OCI-LY3 (cell line): ENCODE measurements around the gene KRT6A.
"Not testable (repeated sequence)": the region's sequence is repeated elsewhere in the genome, so short reads cannot be mapped to it uniquely, and the experiment has no call there.

Experiments used
- H2AFZ ChIP-seq: fragments of 200-600, 300-600 bp; shearing (Covaris generic); 2 replicates; pipeline ENCODE4 v1.6.0; 2014; ENCODE audit warnings: antibody characterized with exemption, low read depth, low read length
- H3K27ac ChIP-seq: fragments of 200-600, 300-600 bp; sonication (generic); 2 replicates; pipeline ENCODE4 v1.5.1; 2014; ENCODE audit warnings: mild to moderate bottlenecking, low read length, moderate library complexity, mixed read lengths
- H3K27me3 ChIP-seq: fragments of 200-600, 300-600 bp; sonication (generic); 2 replicates; pipeline ENCODE4 v1.6.1; 2014; ENCODE audit warnings: low read depth, low read length, mixed read lengths
- H3K36me3 ChIP-seq: fragments of 200-600, 300-600 bp; sonication (generic); replicated peaks from 2 replicates; pipeline ENCODE3; 2014; ENCODE audit warnings: low read depth, low read length, mixed read lengths
- H3K4me1 ChIP-seq: fragments of 300-600, 200-600 bp; sonication (generic); 2 replicates; pipeline ENCODE4 v1.6.1; 2014; ENCODE audit warnings: low read length, mixed read lengths
- H3K4me2 ChIP-seq: fragments of 200-600, 300-600 bp; sonication (generic); 2 replicates; pipeline ENCODE4 v1.6.1; 2014; ENCODE audit warnings: low read length, mixed read lengths
- H3K4me3 ChIP-seq: fragments of 300-600, 200-600 bp; sonication (generic); 2 replicates; pipeline ENCODE4 v1.5.1; 2014; ENCODE audit warnings: antibody characterized with exemption, mild to moderate bottlenecking, low read length, moderate library complexity
- H3K79me2 ChIP-seq: fragments of 300-600, 200-600 bp; shearing (Covaris generic); 2 replicates; pipeline ENCODE4 v1.6.1; 2014; ENCODE audit warnings: mild to moderate bottlenecking, low read length, mixed read lengths
- H3K9ac ChIP-seq: fragments of 300-600, 200-600 bp; shearing (Covaris generic); 2 replicates; pipeline ENCODE4 v1.6.0; 2014; ENCODE audit warnings: mild to moderate bottlenecking, low read length, moderate library complexity
- H3K9me3 ChIP-seq: fragments of 200-600, 300-600 bp; shearing (Covaris generic); 2 replicates; pipeline ENCODE4 v1.6.1; 2014; ENCODE audit warnings: low read length, mixed read lengths; ENCODE audit not compliant: insufficient read depth
- H4K20me1 ChIP-seq: fragments of 200-600, 300-600 bp; sonication (generic); 2 replicates; pipeline ENCODE4 v1.6.1; 2016; ENCODE audit warnings: low read length, mixed read lengths; ENCODE audit not compliant: insufficient read depth
- CTCF ChIP-seq: fragments of 200-600, 300-600 bp; sonication (generic); IDR thresholded peaks from 2 replicates; pipeline ENCODE4 v1.5.1; 2014; ENCODE audit warnings: antibody characterized with exemption, low read length, low read depth
- EZH2phosphoT487 ChIP-seq: fragments of 200-600 bp; shearing (Covaris generic); IDR thresholded peaks from 2 replicates; pipeline ENCODE4 v1.6.1; 2018; ENCODE audit warnings: antibody characterized with exemption, mixed run types, low read depth

The KRT6A gene

GRCh38 chr12:52488736-52489135, 4.3 kb downstream of the KRT6A start:
- H3K79me2 ChIP-seq = no peaks in the 10 kb centered on the region
- H3K4me2 ChIP-seq = no peak overlapping the region
- no peaks in the 10 kb centered on the region for H3K9me3 ChIP-seq
- H3K27me3 ChIP-seq = peaks cover 36% of the 10 kb centered on the region
- H3K4me1 ChIP-seq = no peaks in the 10 kb centered on the region
- H3K36me3 ChIP-seq = no peaks in the 10 kb centered on the region
- H3K9ac ChIP-seq = no peak overlapping the region
- H4K20me1 ChIP-seq = no peaks in the 10 kb centered on the region
- H2AFZ ChIP-seq = no peak overlapping the region
- H3K27ac ChIP-seq = no peak overlapping the region
- TF ChIP-seq CTCF (no peak), EZH2phosphoT487 (no peak)
- no peak overlapping the region for H3K4me3 ChIP-seq

- not testable (repeated sequence) for H4K20me1 ChIP-seq, H3K9ac ChIP-seq, H3K27ac ChIP-seq, H3K4me3 ChIP-seq, H2AFZ ChIP-seq, H3K4me2 ChIP-seq, H3K4me1 ChIP-seq, H3K9me3 ChIP-seq, H3K36me3 ChIP-seq, H3K79me2 ChIP-seq
- H3K27me3 ChIP-seq = peaks cover 37% of the 10 kb centered on the region
Observed at GRCh38 chr12:52487744-52488443, 5.2 kb downstream of the KRT6A start.

- H3K27me3 ChIP-seq = peaks cover 35% of the 10 kb centered on the region
- no peaks in the 10 kb centered on the region for H3K4me1 ChIP-seq
- no peaks in the 10 kb centered on the region for H3K79me2 ChIP-seq
- no peak overlapping the region for H2AFZ ChIP-seq
- no peaks in the 10 kb centered on the region for H3K9me3 ChIP-seq
- H3K4me3 ChIP-seq = no peak overlapping the region
- no peak overlapping the region for H3K27ac ChIP-seq
- H4K20me1 ChIP-seq = no peaks in the 10 kb centered on the region
- no peak for TF ChIP-seq CTCF
- TF ChIP-seq EZH2phosphoT487 = no peak
- H3K9ac ChIP-seq = no peak overlapping the region
- H3K4me2 ChIP-seq = no peak overlapping the region
- no peaks in the 10 kb centered on the region for H3K36me3 ChIP-seq
Observed at GRCh38 chr12:52487211-52487610, 5.8 kb downstream of the KRT6A start.

GRCh38 chr12:52486166-52487105, 6.6 kb downstream of the KRT6A start:
- TF ChIP-seq EZH2phosphoT487 (no peak), CTCF (no peak)
- peaks cover 34% of the 10 kb centered on the region for H3K27me3 ChIP-seq
- H4K20me1 ChIP-seq = no peaks in the 10 kb centered on the region
- no peak overlapping the region for H3K27ac ChIP-seq
- no peak overlapping the region for H3K9ac ChIP-seq
- H3K4me1 ChIP-seq = no peaks in the 10 kb centered on the region
- no peaks in the 10 kb centered on the region for H3K9me3 ChIP-seq
- H3K79me2 ChIP-seq = no peaks in the 10 kb centered on the region
- H3K36me3 ChIP-seq = no peaks in the 10 kb centered on the region
- no peak overlapping the region for H2AFZ ChIP-seq
- H3K4me3 ChIP-seq = no peak overlapping the region
- H3K4me2 ChIP-seq = no peak overlapping the region
